Thymus (tissue), 11 donors: Measurements from ENCODE around the gene TUBGCP2. TPM values are rescaled to one million over a fixed set of nuclear protein-coding genes. Genes with fewer than 3 reads are reported as not detected.

Source experiments
- DNase-seq, 9 donors: peaks; one replicate each; pipeline ENCODE4 v3.0.0-alpha.2; 2013; ENCODE audit warnings: low spot score in 9 of 9, low read depth in 6 of 9, missing footprints in 1 of 9
- H3K27ac ChIP-seq, 2 donors: one replicate each; pipeline ENCODE4 v1.5.1; 2013; ENCODE audit warnings: control low read depth in 1 of 2, low read depth in 1 of 2, low read length in 1 of 2, mild to moderate bottlenecking in 1 of 2, moderate library complexity in 1 of 2
- H3K27me3 ChIP-seq, 2 donors: one replicate each; pipeline ENCODE4 v1.5.1; 2013; ENCODE audit warnings: low read length in 1 of 2; ENCODE audit not compliant: control insufficient read depth in 2 of 2, insufficient read depth in 1 of 2
- H3K36me3 ChIP-seq, 2 donors: one replicate each; pipeline ENCODE4 v1.5.1; 2013; ENCODE audit warnings: low read length in 1 of 2, mild to moderate bottlenecking in 1 of 2, moderate library complexity in 1 of 2; ENCODE audit not compliant: control insufficient read depth in 2 of 2, insufficient read depth in 2 of 2
- H3K4me1 ChIP-seq, 2 donors: one replicate each; pipeline ENCODE4 v1.5.1; 2013; ENCODE audit warnings: low read length in 2 of 2; ENCODE audit not compliant: control insufficient read depth in 2 of 2, insufficient read depth in 2 of 2
- H3K4me3 ChIP-seq, 2 donors: one replicate each; pipeline ENCODE4 v1.5.1; 2013; ENCODE audit warnings: low read length in 2 of 2, control low read depth in 1 of 2, mild to moderate bottlenecking in 1 of 2
- H3K9me3 ChIP-seq, 2 donors: one replicate each; pipeline ENCODE4 v1.5.1; 2013; ENCODE audit warnings: low read length in 1 of 2, mild to moderate bottlenecking in 1 of 2; ENCODE audit not compliant: control insufficient read depth in 2 of 2, insufficient read depth in 1 of 2
- WGBS: extraction: QIAGEN DNeasy Blood & Tissue Kit; methylation state at CpG from one replicate; pipeline ENCODE4 v1.1.7; 2013; 5-methylcytosine and 5-hydroxymethylcytosine counted together
- polyA plus RNA-seq: library from polyadenylated mRNA; stranded (reverse); fragments of 200-250 nt; gene quantifications from one replicate; pipeline ENCODE4 v1.2.3, GENCODE V29; 2013
- total RNA-seq: library from RNA; stranded (reverse); fragments of 120-200 nt; gene quantifications from one replicate; pipeline ENCODE4 v1.2.4, GENCODE V29; 2013
- donor health status: healthy.

TUBGCP2 gene
- total and polyA plus RNA-seq, 2 donors = 26.9 to 164 TPM

DNA sequence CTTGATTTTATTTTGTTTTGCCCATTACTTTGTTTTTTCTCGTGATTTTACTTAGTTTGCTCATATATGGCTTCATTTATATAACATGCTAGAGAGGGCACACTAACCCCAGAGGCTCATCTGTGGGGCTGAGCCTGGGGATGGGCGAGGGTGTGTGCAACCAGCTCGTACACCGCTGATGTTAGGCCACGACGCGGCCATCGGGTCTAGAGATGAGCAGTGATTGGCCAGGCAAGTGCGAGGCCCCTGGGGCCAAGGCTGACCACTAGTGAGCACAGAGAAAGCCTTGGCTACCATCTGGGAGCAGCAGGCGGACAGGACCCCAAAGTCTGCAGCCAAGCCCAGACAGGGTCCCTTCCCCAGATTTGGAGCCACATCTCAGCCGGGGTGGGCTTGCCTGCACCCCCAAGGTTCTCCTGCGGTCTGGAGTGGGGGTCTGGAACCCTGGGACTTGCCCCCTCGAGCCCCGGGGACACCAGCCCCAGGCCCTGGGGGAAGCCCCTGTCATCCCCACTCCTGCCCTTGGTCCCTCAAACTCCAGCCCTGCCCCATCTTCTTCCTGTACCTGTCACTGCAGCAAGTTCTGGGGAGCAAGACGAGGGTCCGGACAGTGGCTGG lies 45.4 kb upstream of the TUBGCP2 start:
- H3K36me3 ChIP-seq = no peaks in the 10 kb centered on the region
- H3K27me3 ChIP-seq = peaks cover 0 to 23% of the 10 kb centered on the region in 2 donors
- H3K4me1 ChIP-seq = peaks cover 9 to 12% of the 10 kb centered on the region in 2 donors
- H3K27ac ChIP-seq = no peak overlapping the region
- no peaks in the 10 kb centered on the region for H3K9me3 ChIP-seq
- WGBS = 91% methylated on average over 16 of the region's 16 CpGs
- no peak for DNase-seq
- H3K4me3 ChIP-seq = no peak overlapping the region

DNA sequence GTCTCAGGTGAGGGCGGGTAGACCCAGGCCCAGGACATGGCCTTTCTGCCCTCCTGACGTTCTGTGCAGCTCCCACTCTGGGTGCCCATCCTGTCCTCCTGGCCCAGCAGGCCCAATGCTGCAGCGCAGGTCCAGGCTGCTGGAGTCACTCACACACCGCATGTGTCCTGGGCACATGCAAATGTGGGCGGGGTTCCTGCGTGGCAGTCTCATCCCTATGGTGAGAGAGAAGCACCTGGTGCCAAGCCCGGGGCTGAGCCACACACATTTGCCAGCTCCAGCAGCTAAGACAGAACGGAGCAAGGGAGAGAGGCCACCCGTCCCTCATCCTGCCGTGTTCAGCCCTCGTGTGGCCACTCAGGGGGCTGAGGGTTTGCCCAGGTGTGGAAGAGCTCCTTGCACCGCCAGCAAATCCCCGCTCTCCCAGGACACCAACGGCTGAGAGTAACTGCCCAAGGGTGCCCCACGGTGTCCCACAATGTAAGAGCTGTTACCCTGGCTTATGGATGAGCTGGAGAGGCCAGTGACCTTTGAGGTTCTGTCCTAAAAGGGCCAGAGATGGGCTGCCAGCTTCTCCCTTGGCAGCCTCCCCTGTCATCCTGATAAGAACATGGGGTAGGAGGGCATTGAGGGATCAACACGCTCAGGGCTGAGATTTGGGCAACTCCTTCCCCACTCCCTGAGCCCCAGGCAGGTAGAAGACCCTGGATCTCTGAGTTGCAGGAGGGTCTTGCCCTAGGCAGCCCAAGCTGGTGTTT lies 44.7 kb upstream of the TUBGCP2 start:
- no peaks in the 10 kb centered on the region for H3K9me3 ChIP-seq
- no peak overlapping the region for H3K4me3 ChIP-seq
- no peaks in the 10 kb centered on the region for H3K36me3 ChIP-seq
- DNase-seq = no peak
- WGBS = 91% methylated on average over 16 of the region's 16 CpGs
- H3K27me3 ChIP-seq = peaks cover 0 to 23% of the 10 kb centered on the region in 2 donors
- H3K27ac ChIP-seq = no peak overlapping the region
- H3K4me1 ChIP-seq = peaks cover 9 to 12% of the 10 kb centered on the region in 2 donors

DNA sequence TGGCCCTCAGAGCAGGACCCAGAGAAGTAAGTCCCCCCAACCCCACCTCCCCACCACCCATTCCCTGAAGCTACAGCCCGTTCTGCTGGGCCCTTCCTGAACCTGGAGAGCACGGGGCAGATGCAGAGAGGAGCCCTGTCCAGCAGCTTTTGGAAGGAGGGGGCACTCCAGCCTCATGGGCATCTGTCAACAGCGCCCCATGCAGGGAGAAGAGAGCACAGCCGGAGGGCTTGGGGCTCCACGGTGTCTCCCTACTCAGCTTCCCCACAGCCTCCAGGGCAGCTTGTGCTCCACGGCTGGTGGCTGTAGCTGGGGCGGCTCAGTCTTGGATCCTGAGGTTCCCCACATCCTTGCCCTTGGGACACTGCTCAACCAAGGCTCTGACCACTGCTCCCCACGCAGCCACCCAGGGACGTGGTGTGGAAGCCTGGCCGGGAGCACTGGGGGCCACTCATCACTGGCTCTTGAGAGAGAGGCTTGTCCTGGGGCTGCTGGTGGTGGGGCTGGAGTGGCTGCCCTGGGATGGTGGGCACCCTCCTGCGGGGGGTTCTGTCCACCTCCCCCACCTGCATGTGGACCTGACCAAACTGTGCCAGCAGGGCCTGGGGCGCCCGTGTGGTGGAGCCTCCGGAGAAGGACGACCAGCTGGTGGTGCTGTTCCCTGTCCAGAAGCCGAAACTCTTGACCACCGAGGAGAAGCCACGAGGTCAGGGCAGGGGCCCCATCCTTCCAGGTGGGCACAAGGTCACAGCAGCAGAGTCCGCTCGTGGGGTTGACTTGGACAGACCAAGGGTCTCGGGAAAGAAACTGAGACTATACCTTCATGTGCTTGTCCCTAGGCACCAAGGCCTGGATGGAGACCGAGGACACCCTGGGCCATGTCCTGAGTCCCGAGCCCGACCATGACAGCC lies 43.0 kb upstream of the TUBGCP2 start:
- Histone ChIP-seq H3K4me3 (no peak overlapping the region), H3K4me1 (peaks cover 4 to 6% of the 10 kb centered on the region in 2 donors), H3K36me3 (no peaks in the 10 kb centered on the region), H3K27ac (no peak overlapping the region), H3K9me3 (no peaks in the 10 kb centered on the region), H3K27me3 (peaks cover 3 to 27% of the 10 kb centered on the region in 2 donors)
- no peak for DNase-seq
- WGBS = 79% methylated on average over 24 of the region's 24 CpGs

DNA sequence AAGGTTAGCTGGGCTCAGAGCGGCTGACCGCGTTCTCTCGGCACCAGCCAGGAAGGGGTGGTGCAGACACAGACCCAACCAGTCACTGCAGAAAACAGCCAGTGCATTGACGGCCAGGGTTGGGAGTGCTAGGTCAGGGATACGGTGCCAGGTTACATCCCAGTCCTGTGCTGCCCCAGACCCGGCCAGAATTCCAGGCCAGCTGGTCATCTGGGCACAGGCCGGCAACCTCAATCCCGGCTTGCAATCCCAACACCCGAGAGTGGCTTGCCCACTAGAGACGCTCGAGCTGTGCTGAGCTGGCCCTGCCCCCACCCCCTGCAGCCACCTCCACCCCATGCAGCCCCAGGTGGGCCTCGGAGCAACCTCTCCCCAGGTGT lies 42.3 kb upstream of the TUBGCP2 start:
- peaks cover 0 to under 1% of the 10 kb centered on the region in 2 donors for H3K4me1 ChIP-seq
- H3K27me3 ChIP-seq = peaks cover 3 to 24% of the 10 kb centered on the region in 2 donors
- H3K36me3 ChIP-seq = no peaks in the 10 kb centered on the region
- H3K9me3 ChIP-seq = no peaks in the 10 kb centered on the region
- 67% methylated on average over 13 of the region's 13 CpGs for WGBS
- no peak overlapping the region for H3K27ac ChIP-seq
- no peak for DNase-seq
- no peak overlapping the region for H3K4me3 ChIP-seq

DNA sequence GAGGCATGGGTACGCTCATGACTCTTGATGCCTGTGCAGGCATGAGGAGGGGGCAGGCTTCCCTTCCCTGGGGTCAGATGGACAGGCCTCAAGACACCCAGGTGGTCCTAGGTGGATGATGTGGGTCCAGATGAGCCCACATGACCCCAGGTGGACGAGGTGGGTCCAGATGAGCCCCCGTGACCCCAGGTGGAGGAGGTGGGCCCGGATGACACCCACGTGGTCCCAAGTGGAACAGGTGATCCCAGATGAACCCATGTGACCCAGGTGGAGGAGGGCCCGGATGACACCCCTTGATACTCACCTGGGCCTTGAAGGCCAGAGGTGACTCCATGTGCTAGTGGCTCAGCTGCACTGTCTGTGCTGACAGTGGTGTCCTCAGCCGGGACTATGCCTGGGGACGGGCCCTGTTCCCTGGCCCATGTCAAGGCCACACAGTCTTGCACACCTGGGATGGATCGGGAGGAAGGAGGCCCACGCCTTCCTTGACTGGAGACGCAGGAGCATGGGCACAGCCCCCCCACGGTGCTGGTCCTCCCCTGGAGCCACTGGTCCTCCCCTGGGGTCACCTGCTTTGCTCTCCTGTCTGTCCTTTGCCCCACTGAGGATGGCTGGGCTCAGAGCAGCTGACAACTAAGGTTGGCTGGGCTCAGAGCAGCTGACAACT lies 41.7 kb upstream of the TUBGCP2 start:
- no peak overlapping the region for H3K27ac ChIP-seq
- 92% methylated on average over 12 of the region's 12 CpGs for WGBS
- H3K27me3 ChIP-seq = peaks cover 3 to 20% of the 10 kb centered on the region in 2 donors
- H3K4me3 ChIP-seq = no peak overlapping the region
- H3K36me3 ChIP-seq = no peaks in the 10 kb centered on the region
- H3K9me3 ChIP-seq = peaks cover 0 to 1% of the 10 kb centered on the region in 2 donors
- no peak for DNase-seq
- H3K4me1 ChIP-seq = no peaks in the 10 kb centered on the region

DNA sequence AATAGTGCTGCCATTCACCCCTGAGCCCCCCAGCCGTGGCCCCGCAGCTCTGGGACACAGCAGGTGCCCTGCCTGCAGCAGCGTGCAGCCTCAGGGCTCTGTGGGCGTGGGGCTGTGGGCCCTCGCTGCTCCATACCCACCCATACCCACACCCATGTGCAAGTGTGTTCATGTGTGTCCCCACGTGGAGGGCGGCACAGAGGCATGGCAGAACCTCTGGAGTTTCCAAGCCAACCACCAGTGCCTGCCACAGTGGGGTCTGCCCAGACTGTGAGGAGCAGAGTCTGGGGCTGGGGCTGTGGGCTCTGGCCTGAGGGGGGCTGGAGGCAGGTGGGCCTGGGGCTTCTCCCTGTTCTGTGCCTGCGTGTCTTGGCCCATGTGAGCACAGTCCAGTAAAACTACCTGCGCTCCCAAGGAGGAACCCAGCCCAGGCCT lies 40.9 kb upstream of the TUBGCP2 start:
- no peak for DNase-seq
- no peaks in the 10 kb centered on the region for H3K36me3 ChIP-seq
- no peak overlapping the region for H3K27ac ChIP-seq
- H3K4me3 ChIP-seq = no peak overlapping the region
- H3K27me3 ChIP-seq = peaks cover 3 to 27% of the 10 kb centered on the region in 2 donors
- H3K4me1 ChIP-seq = no peaks in the 10 kb centered on the region
- H3K9me3 ChIP-seq = peaks cover 0 to 4% of the 10 kb centered on the region in 2 donors
- 83% methylated on average over 9 of the region's 9 CpGs for WGBS

DNA sequence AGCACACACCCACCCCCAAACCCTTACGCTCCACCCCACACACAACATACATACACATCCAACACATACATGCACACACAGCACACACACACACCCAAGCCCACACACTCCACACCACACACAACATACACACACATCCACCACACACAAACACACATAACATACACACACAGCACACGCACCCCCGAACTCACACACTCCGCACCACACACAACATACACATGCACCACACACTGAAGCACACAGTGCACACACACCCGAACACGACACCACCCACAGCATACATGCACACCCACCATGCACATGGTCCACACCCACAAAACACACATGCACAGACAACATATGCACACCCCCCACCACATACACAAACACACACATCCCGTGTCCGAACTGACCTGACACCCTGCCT lies 40.5 kb upstream of the TUBGCP2 start:
- peaks cover 3 to 28% of the 10 kb centered on the region in 2 donors for H3K27me3 ChIP-seq

DNA sequence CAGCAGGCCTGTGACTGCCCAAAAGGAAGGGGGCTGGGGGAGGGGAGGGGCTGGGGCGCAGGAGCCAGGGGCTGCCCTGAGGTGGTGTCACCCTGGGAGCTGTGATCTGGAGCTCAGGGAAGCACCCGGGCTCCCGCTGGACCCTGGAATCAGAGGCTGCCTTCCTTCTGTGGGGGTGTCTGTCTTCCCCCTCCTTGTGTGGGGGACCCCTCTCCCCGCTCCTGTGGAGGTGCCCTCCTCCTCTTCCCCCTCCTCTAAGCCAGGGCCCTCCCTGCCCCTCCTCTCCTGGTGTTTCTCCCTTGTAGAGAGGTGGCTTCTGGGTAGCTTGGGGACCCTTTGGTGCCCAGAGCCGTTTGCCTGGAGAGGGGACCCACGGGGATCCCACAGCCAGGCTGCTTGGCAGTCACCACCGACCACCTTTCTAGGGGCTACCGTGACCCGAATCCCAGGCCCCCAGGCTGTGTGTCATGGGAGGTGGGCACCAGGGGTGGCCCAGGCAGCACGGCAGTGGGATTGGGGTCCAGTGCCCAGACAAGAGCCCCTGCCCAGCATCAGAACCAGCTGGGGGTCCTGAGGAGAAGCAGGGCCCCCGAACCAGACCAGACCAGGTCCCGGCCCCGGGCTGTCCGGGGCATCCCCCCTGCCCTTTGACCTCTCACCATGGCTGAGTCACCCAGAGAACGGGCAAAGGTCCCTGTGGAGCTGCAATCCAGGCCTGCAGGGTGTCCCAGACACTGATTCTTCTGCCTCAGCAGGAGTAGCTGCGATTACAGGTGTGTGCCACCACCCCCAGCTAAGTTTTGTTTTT lies 39.2 kb upstream of the TUBGCP2 start:
- Histone ChIP-seq H3K9me3 (peaks cover 0 to 4% of the 10 kb centered on the region in 2 donors), H3K27me3 (peaks cover 7 to 36% of the 10 kb centered on the region in 2 donors), H3K27ac (no peak overlapping the region), H3K36me3 (no peaks in the 10 kb centered on the region), H3K4me3 (no peak overlapping the region), H3K4me1 (no peaks in the 10 kb centered on the region)
- no peak for DNase-seq
- WGBS = 68% methylated on average over 16 of the region's 16 CpGs

More for the DNA sequence above, 40.5 kb upstream of the TUBGCP2 start:
- Histone ChIP-seq H3K9me3 (peaks cover 0 to 4% of the 10 kb centered on the region in 2 donors), H3K27ac (no peak overlapping the region), H3K36me3 (no peaks in the 10 kb centered on the region), H3K4me3 (no peak overlapping the region), H3K4me1 (no peaks in the 10 kb centered on the region)
- WGBS = 91% methylated on average over 8 of the region's 8 CpGs
- DNase-seq = no peak
